Ovary (tissue), 9 donors: Measurements from ENCODE around the gene GNA14. TPM values are rescaled to one million over a fixed set of nuclear protein-coding genes. Genes with fewer than 3 reads are reported as not detected.

ENCODE experiments used
- DNase-seq, 5 donors: peaks; one replicate each; pipeline ENCODE4 v3.0.0-alpha.2; 2019 to 2020
- H3K27ac ChIP-seq, 2 donors: fragments of 200-600 bp; one replicate each; pipeline versions ENCODE4 v1.5.1 to v1.8.0; 2019 to 2022
- H3K27me3 ChIP-seq: fragments of 200-600 bp; one replicate; pipeline ENCODE4 v1.8.0; 2022
- H3K36me3 ChIP-seq: fragments of 200-600 bp; sonication (generic); one replicate; pipeline ENCODE4 v1.5.1; 2019
- H3K4me1 ChIP-seq: one replicate; pipeline ENCODE4 v1.8.1; 2013; ENCODE audit warnings: mild to moderate bottlenecking, moderate library complexity; ENCODE audit not compliant: insufficient read depth
- H3K4me3 ChIP-seq: fragments of 200-600 bp; sonication (generic); one replicate; pipeline ENCODE4 v1.5.1; 2017
- H3K9me3 ChIP-seq, 2 donors: fragments of 200-600 bp in 1 of 2; sonication (generic) in 1 of 2; one replicate each; pipeline versions ENCODE4 v1.5.1 to v1.8.1; 2013 to 2019; ENCODE audit warnings: mild to moderate bottlenecking in 1 of 2, moderate library complexity in 1 of 2
- EP300 ChIP-seq: sonication (generic); formaldehyde crosslinking; IDR thresholded peaks from one replicate; pipeline ENCODE4 v1.6.1; 2017; ENCODE audit warnings: antibody characterized with exemption
- POLR2A ChIP-seq: fragments of 450-650 bp; IDR thresholded peaks from one replicate; pipeline ENCODE4 v1.6.1; 2017; ENCODE audit warnings: antibody characterized with exemption, mild to moderate bottlenecking, moderate library complexity
- WGBS, 3 donors: extraction: QIAGEN DNeasy Blood & Tissue Kit in 1 of 3; methylation state at CpG; one replicate each; pipeline versions ENCODE4 v1.1.5 to v1.1.7; 2013 to 2017; 5-methylcytosine and 5-hydroxymethylcytosine counted together
- intact Hi-C, 4 donors: fragments of 100-400 bp; cut with DNase I; formaldehyde crosslinking; loops; one replicate each; pipeline versions ENCODE4 v1.11.0 to v1.15.1; 2022 to 2023
- polyA plus RNA-seq, 2 donors: library from polyadenylated mRNA; stranded (reverse); fragments of 200-250 nt in 1 of 2; fragments of 350-450 nt in 1 of 2; fragmentation: Illumina TruSeq in 1 of 2; extraction: RNeasy Lipid Tissue Mini Kit (QIAGEN cat#74804) in 1 of 2; gene quantifications; one replicate each; pipeline ENCODE4 v1.2.3, GENCODE V29; 2013 to 2014
- small RNA-seq: library from RNA; depleted of rRNA; stranded (forward); fragments of <200 nt; gene quantifications from one replicate; pipeline ENCODE3, GENCODE V24; 2016
- total RNA-seq, 7 donors: library from RNA; depleted of rRNA in 2 of 7; stranded (reverse); fragments of >200 nt in 2 of 7; fragmentation: NEBNext Ultra II Directional in 3 of 7; extraction: Animal tissue kit (Norgen Biotek cat#: 25700) in 3 of 7; gene quantifications; one replicate each; pipeline versions ENCODE4 v1.1.0 to v1.2.4, GENCODE V29; 2016 to 2023
- TF ChIP-seq, protein P1 (sequence below), 3 donors: fragments of 450-650 bp in 2 of 3; fragments of 200-600 bp in 1 of 3; IDR thresholded peaks; one replicate each; pipeline versions ENCODE4 v1.5.1 to v1.8.0; 2016 to 2022; ENCODE audit warnings: antibody characterized with exemption in 3 of 3, mild to moderate bottlenecking in 1 of 3
- donor health status: DM: no; HTN: no; CAD: no; lungs with moderate emphysema.
- donor health status: DM: no; HTN: no; CAD: no.
- donor health status: Bipolar disorder and iron deficiency.
- donor health status: DM: yes; HTN: yes; CAD: no.
- donor health status: DM: no; HTN: no; CAD: no.
- donor health status: DM: yes; HTN: yes; CAD: no.

GNA14 gene
- total and polyA plus RNA-seq, 9 donors: 4.9 to 9.9 (median 7.6) TPM

DNA sequence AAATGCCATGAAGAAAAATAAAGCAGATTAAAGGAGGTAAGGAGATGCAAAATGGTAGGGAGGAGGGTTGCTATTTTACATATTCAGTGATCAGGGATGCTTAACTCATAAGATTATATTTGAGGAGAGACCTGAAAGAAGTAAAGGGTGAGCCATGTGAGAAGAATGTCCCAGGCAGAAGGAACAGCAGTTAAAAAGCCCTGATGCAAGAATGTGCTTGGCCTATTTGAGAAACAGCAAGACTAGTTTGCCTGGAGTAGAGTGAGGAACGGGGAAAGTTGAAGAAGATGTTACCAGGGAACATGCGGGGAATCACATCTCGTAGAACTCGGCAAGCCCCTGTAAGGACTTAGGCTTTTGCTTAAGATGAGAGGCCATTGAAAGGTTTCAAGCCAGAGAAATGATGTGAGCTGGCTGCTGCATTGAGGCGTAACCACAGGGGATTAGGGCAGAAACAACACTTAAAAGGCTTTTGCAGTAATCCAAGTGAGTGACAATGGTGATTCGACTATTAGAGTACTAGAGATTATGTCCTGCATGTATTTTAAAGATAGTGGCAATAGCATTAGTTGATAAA, 272.1 kb downstream of the GNA14 start:
- Histone ChIP-seq H3K9me3 (no peaks in the 10 kb centered on the region), H3K4me3 (no peak overlapping the region), H3K27me3 (no peaks in the 10 kb centered on the region), H3K27ac (no peak overlapping the region), H3K4me1 (no peaks in the 10 kb centered on the region), H3K36me3 (no peaks in the 10 kb centered on the region)
- no peak for TF ChIP-seq POLR2A
- TF ChIP-seq, protein P1, sequence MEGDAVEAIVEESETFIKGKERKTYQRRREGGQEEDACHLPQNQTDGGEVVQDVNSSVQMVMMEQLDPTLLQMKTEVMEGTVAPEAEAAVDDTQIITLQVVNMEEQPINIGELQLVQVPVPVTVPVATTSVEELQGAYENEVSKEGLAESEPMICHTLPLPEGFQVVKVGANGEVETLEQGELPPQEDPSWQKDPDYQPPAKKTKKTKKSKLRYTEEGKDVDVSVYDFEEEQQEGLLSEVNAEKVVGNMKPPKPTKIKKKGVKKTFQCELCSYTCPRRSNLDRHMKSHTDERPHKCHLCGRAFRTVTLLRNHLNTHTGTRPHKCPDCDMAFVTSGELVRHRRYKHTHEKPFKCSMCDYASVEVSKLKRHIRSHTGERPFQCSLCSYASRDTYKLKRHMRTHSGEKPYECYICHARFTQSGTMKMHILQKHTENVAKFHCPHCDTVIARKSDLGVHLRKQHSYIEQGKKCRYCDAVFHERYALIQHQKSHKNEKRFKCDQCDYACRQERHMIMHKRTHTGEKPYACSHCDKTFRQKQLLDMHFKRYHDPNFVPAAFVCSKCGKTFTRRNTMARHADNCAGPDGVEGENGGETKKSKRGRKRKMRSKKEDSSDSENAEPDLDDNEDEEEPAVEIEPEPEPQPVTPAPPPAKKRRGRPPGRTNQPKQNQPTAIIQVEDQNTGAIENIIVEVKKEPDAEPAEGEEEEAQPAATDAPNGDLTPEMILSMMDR (IDR thresholded peaks at IDR 0.05): no peak
- no peak for TF ChIP-seq EP300
- intact Hi-C loops: no loop called here
- DNase-seq: no peak
- 92 to 97% (median 96%) methylated on average over 6 of the region's 6 CpGs for WGBS, 3 donors

DNA sequence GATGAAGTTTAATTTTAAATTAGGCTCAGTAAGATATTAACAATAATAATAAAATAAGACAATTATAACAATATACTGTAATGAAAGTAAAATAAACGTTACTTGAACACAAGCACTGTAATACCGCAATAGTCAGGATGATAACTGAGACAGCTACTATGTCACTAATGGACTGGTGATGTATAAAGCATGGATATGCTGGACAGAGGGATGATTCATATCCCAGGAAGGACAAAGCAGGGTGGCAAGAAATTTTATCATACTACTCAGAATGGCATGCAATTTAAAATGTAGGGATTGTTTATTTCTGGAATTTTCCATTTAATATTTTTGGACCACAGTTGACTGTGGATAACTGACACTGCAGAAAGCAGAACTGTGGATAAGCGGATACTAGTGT, 273.9 kb downstream of the GNA14 start:
- H3K9me3 ChIP-seq: no peaks in the 10 kb centered on the region
- H3K27ac ChIP-seq: no peak overlapping the region
- H3K4me3 ChIP-seq: no peak overlapping the region
- DNase-seq: no peak
- TF ChIP-seq, protein P1 (IDR thresholded peaks at IDR 0.05): no peak
- TF ChIP-seq POLR2A (no peak), EP300 (no peak)
- 94 to 96% (median 95%) methylated on average over 3 of the region's 3 CpGs for WGBS, 3 donors
- H3K27me3 ChIP-seq: no peaks in the 10 kb centered on the region
- no peaks in the 10 kb centered on the region for H3K4me1 ChIP-seq
- intact Hi-C loops: no loop called here
- no peaks in the 10 kb centered on the region for H3K36me3 ChIP-seq

Small RNA genes within 50 kb of the gene (small RNA-seq; reads per million reads assigned to genes)
- gene RNU6-1303P: not detected
